HCT116 (cell line): Measurements from ENCODE around the gene MEG3.

Experiments
- ELF1 ChIP-seq: IDR thresholded peaks from 2 replicates; pipeline ENCODE4 v1.6.1; 2012; ENCODE audit warnings: low read depth, borderline replicate concordance
- POLR2A ChIP-seq: IDR thresholded peaks from 2 replicates; pipeline ENCODE4 v1.7.0; 2011; ENCODE audit warnings: borderline replicate concordance; ENCODE audit not compliant: insufficient read depth, insufficient read length; ENCODE audit errors: extremely low read depth
- RAD21 ChIP-seq: IDR thresholded peaks from 2 replicates; pipeline ENCODE4 v1.6.1; 2012; ENCODE audit warnings: low read depth, mild to moderate bottlenecking
- SIN3A ChIP-seq: IDR thresholded peaks from 2 replicates; pipeline ENCODE4 v1.6.1; 2012; ENCODE audit warnings: low read depth
- SP1 ChIP-seq: IDR thresholded peaks from 2 replicates; pipeline ENCODE4 v1.6.1; 2012; ENCODE audit warnings: low read depth
- TF ChIP-seq, protein P1 (sequence below), 3 experiments: fragments of 200-600 bp in 1 of 3; sonication (generic) in 1 of 3; IDR thresholded peaks in 2 of 3; conservative IDR thresholded peaks in 1 of 3; 2 replicates each; pipeline ENCODE4 v1.5.1; 2012 to 2017; ENCODE audit warnings: low read depth in 2 of 3, low read length in 2 of 3, antibody characterized with exemption in 1 of 3, borderline replicate concordance in 1 of 3, control low read depth in 1 of 3, mild to moderate bottlenecking in 1 of 3, mixed read lengths in 1 of 3, mixed run types in 1 of 3, moderate library complexity in 1 of 3; ENCODE audit not compliant: insufficient read depth in 1 of 3
- TF ChIP-seq, protein P2 (sequence below): IDR thresholded peaks from 2 replicates; pipeline ENCODE4 v1.6.1; 2012

DNA sequence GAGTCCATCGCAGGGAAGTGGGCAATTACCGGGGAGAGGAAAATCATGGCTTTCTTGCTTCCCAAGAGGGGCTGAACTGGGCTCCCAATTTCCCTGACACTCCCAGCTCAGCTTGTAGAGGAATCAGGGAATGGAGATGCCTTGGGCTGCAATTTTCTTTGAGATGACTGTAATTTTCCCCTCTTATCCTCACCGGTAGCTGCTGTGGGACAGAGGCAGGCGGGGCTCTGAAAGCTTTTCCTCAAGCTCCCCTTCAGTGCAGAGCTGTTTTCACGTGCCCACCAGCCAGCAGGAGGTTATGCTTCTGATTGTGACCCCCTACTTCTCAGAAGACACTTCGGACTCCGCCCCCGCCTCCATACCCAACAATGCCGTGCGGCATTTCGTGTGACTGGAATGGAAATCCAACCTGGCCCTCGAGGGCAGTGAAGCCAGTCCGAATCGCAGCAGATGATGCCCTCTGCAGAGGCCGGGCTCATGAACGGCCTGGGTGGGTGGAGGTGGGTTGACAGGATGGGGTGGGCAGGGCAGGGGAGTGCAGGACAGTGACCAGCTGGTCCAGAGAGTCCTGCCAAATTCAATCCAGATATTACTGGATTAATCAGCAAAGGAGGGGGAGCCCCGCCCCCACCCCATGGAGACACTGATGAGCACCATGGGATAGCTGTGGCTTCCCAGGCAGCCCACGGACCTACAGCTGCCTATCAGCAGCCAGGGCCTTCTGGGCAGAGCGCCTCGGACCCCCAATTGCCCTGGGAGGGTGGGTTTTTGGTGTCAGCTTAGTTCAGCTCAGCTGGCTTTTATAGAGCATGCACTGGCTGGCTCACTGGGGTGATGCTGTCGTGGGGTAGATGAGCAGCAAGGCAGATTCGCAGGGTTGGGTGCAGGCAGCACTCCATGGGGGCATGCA is 40.0 kb downstream of the MEG3 start:
- TF ChIP-seq, protein P1, sequence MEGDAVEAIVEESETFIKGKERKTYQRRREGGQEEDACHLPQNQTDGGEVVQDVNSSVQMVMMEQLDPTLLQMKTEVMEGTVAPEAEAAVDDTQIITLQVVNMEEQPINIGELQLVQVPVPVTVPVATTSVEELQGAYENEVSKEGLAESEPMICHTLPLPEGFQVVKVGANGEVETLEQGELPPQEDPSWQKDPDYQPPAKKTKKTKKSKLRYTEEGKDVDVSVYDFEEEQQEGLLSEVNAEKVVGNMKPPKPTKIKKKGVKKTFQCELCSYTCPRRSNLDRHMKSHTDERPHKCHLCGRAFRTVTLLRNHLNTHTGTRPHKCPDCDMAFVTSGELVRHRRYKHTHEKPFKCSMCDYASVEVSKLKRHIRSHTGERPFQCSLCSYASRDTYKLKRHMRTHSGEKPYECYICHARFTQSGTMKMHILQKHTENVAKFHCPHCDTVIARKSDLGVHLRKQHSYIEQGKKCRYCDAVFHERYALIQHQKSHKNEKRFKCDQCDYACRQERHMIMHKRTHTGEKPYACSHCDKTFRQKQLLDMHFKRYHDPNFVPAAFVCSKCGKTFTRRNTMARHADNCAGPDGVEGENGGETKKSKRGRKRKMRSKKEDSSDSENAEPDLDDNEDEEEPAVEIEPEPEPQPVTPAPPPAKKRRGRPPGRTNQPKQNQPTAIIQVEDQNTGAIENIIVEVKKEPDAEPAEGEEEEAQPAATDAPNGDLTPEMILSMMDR (IDR thresholded peaks at IDR 0.05 in 2 of 3, conservative IDR thresholded peaks at IDR 0.05 in 1 of 3; ENCODE audit: borderline replicate concordance in 1 of 3, insufficient read depth in 1 of 3, low read depth in 2 of 3, low read length in 2 of 3): no peak
- no peak for TF ChIP-seq RAD21
- no peak for TF ChIP-seq POLR2A
- no peak for TF ChIP-seq SP1
- TF ChIP-seq SIN3A: no peak
- TF ChIP-seq, protein P2, sequence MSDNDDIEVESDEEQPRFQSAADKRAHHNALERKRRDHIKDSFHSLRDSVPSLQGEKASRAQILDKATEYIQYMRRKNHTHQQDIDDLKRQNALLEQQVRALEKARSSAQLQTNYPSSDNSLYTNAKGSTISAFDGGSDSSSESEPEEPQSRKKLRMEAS: no peak
- no peak for TF ChIP-seq ELF1
